Lower lobe of right lung (tissue), 2 donors: ENCODE measurements around the gene SSBP4. TPM values are rescaled to one million over a fixed set of nuclear protein-coding genes. Genes with fewer than 3 reads are reported as not detected.

Experiments
- ATAC-seq, 2 donors: fragments of 200-7000 bp; cut with Tn5 transposase; one replicate each; pipeline ENCODE4 v1.9.1; 2020 to 2022; ENCODE audit warnings: mild to moderate bottlenecking in 2 of 2, moderate library complexity in 2 of 2
- DNase-seq: peaks from one replicate; pipeline ENCODE4 v3.0.0-alpha.2; 2020
- H3K27ac ChIP-seq: fragments of 200-600 bp; one replicate; pipeline ENCODE4 v1.8.0; 2022
- H3K27me3 ChIP-seq: fragments of 200-600 bp; one replicate; pipeline ENCODE4 v1.8.0; 2022; ENCODE audit warnings: low read depth
- H3K36me3 ChIP-seq: fragments of 200-600 bp; one replicate; pipeline ENCODE4 v1.8.0; 2022; ENCODE audit warnings: mild to moderate bottlenecking
- H3K4me1 ChIP-seq: fragments of 200-600 bp; one replicate; pipeline ENCODE4 v1.8.0; 2022
- H3K4me3 ChIP-seq: fragments of 200-600 bp; one replicate; pipeline ENCODE4 v1.8.0; 2022; ENCODE audit warnings: mild to moderate bottlenecking
- H3K9me3 ChIP-seq: fragments of 200-600 bp; one replicate; pipeline ENCODE4 v1.8.0; 2022
- CTCF ChIP-seq: fragments of 200-600 bp; IDR thresholded peaks from one replicate; pipeline ENCODE4 v1.8.0; 2022; ENCODE audit warnings: antibody characterized with exemption, mild to moderate bottlenecking
- intact Hi-C: fragments of 100-400 bp; cut with DNase I; formaldehyde crosslinking; loops from one replicate; pipeline ENCODE4 v1.11.0; 2022
- total RNA-seq: library from RNA; stranded (reverse); fragmentation: NEBNext Ultra II Directional; extraction: Animal tissue kit (Norgen Biotek cat#: 25700); gene quantifications from one replicate; pipeline ENCODE4 v1.2.1, GENCODE V29; 2021
- donor health status: DM: no; HTN: yes; CAD: no; lungs with severe emphysema.

Gene SSBP4
- total RNA-seq, 1 donor from 2014 or later, result 65.6 TPM

- DNase-seq, result no peak
- intact Hi-C loops, result no loop called here
- Histone ChIP-seq H3K27ac (no peak overlapping the region), H3K27me3 (no peaks in the 10 kb centered on the region), H3K36me3 (peaks cover 86% of the 10 kb centered on the region), H3K4me3 (no peak overlapping the region), H3K9me3 (no peaks in the 10 kb centered on the region), H3K4me1 (peaks cover 10% of the 10 kb centered on the region)
- no peak for ATAC-seq
- TF ChIP-seq CTCF, result no peak
Observed at GRCh38 chr19:18452386-18452785, 33.2 kb downstream of the SSBP4 start.

GRCh38 chr19:18453269-18454024 lies 34.2 kb downstream of the SSBP4 start:
- ATAC-seq (no peak), DNase-seq (no peak)
- intact Hi-C loops, result no loop called here
- H3K9me3 ChIP-seq, result no peaks in the 10 kb centered on the region
- peaks cover 10% of the 10 kb centered on the region for H3K4me1 ChIP-seq
- H3K36me3 ChIP-seq, result peaks cover 86% of the 10 kb centered on the region
- no peaks in the 10 kb centered on the region for H3K27me3 ChIP-seq
- no peak overlapping the region for H3K4me3 ChIP-seq
- H3K27ac ChIP-seq, result no peak overlapping the region
- no peak for TF ChIP-seq CTCF

GRCh38 chr19:18456279-18456678 lies 37.1 kb downstream of the SSBP4 start:
- Histone ChIP-seq H3K27me3 (no peaks in the 10 kb centered on the region), H3K9me3 (no peaks in the 10 kb centered on the region), H3K36me3 (peaks cover 84% of the 10 kb centered on the region), H3K4me3 (no peak overlapping the region), H3K4me1 (peaks cover 15% of the 10 kb centered on the region), H3K27ac (peak overlapping the region; percentile 9)
- DNase-seq, result no peak
- no peak for TF ChIP-seq CTCF
- intact Hi-C loops, result no loop called here
- ATAC-seq, result no peak

- no peak overlapping the region for H3K4me3 ChIP-seq
- ATAC-seq (no peak), DNase-seq (no peak)
- H3K36me3 ChIP-seq, result peaks cover 82% of the 10 kb centered on the region
- H3K27ac ChIP-seq, result no peak overlapping the region
- intact Hi-C loops, result no loop called here
- no peak for TF ChIP-seq CTCF
- H3K27me3 ChIP-seq, result no peaks in the 10 kb centered on the region
- H3K4me1 ChIP-seq, result peaks cover 21% of the 10 kb centered on the region
- no peaks in the 10 kb centered on the region for H3K9me3 ChIP-seq
Observed at GRCh38 chr19:18456974-18457373, 37.8 kb downstream of the SSBP4 start.

- ATAC-seq, result no peak
- DNase-seq, result no peak
- no peak overlapping the region for H3K27ac ChIP-seq
- H3K9me3 ChIP-seq, result no peaks in the 10 kb centered on the region
- peaks cover 76% of the 10 kb centered on the region for H3K36me3 ChIP-seq
- H3K27me3 ChIP-seq, result no peaks in the 10 kb centered on the region
- intact Hi-C loops, result no loop called here
- no peak overlapping the region for H3K4me3 ChIP-seq
- H3K4me1 ChIP-seq, result peaks cover 21% of the 10 kb centered on the region
- no peak for TF ChIP-seq CTCF
Observed at GRCh38 chr19:18457483-18458331, 38.5 kb downstream of the SSBP4 start.
